Measurements from ENCODE around the gene RAB3GAP2. TPM values are rescaled to one million over a fixed set of nuclear protein-coding genes. Genes with fewer than 3 reads are reported as not detected.
"Not testable (repeated sequence)": the region's sequence is repeated elsewhere in the genome, so short reads cannot be mapped to it uniquely, and the experiment has no call there.

The RAB3GAP2 gene
- polyA plus RNA-seq, 3 donors = 30.7 to 36.0 (median 31.7) TPM

DNA sequence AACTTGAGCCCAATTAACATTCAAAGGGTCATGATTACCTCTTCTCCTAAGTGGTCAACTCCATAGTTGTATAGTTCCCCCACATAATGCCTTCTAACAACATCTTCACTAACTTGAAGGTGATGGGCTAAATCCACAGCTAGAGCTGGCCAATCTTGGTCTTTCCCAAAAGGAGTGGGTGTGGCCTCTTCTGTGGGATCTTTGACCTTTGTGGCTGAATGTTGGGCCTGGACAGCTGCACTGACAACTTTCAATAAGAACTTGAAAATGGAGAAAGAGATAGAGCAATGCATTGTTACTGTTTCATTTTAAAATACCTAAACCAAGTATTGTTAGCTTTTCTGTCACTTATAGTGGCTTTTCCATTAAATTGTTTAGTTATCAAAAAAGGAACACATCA, 119.1 kb downstream of the RAB3GAP2 start:
- no peak for DNase-seq (ENCODE audit: low read depth in 3 of 3, low spot score in 2 of 3)

DNA sequence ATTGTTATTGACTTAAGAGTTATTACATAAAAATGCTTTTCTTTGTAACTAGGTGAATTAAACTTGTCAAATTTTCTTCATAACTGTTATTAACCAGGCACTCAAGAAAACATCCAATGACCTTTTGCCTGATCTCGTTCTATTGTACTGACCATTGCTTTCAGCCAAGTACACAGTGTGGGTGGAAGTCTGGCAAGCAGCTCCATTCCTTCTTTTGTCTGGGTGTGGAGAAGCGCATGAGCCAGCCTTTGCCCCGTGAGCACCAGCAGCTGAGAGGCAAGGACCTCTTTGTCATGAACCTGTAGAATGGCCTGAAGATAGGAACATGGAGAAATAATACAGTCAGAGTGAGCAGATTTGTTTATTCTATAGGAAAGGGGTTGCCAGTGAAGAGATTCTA, 120.8 kb downstream of the RAB3GAP2 start:
- DNase-seq (ENCODE audit: low read depth in 3 of 3, low spot score in 2 of 3) = no peak

DNA sequence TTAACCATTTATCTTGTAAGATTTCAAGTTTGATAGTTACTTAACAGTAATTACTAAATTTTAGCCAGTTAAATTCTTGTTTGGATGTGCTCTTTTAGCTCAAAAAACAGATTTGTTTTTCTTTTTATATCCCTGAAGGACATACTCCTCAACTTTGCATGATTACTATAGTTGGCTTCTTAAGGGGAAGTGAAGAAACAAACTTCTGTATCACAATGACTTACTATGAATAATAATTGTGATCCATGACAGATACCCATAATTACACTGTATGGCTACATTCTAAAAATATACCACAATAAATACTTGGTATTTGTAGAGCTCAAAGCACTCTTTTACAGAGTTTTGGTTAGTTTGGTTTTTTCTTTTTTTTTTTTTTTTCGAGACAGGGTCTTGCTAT, 122.5 kb downstream of the RAB3GAP2 start:
- DNase-seq (ENCODE audit: low read depth in 3 of 3, low spot score in 2 of 3) = no peak

DNA sequence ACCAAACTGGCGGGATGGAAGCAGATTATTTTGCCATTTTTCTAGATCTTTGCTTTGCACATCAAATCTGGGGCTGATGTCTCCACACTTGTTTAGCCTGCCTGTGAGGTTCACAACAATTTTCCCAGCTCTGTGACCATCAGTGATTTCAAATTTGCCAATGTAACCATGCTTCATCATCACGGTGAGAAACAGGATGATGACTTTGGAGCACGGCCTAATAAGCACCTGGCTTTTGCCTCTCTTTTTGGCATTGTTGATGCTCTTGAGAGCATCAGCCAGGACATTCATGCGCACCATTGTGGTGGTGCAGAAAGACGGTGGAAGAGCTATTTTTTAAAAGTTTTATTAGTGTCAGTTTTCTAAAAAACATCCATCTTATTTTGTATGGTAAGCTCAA, 128.2 kb downstream of the RAB3GAP2 start:
- no peak for DNase-seq (ENCODE audit: low read depth in 3 of 3, low spot score in 2 of 3)

DNA sequence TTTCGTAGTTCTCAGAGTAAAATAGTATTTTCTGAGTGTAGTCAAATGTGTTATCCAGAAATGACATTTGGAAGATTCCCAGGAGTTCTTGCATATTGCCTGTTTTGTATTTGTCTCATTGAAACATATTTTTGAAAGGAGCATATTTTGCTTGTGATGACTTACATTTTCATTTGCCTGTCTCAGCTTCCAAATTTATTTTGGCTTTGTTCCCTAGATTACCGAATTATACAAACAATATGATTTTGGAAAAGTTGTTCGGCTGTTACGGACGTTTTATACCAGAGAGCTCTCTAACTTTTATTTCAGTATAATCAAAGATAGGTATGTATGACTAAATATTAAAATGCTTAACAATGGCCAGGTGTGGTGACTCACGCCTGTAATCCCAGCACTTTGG, 132.3 kb downstream of the RAB3GAP2 start:
- no peak for DNase-seq (ENCODE audit: low read depth in 3 of 3, low spot score in 2 of 3)

DNA sequence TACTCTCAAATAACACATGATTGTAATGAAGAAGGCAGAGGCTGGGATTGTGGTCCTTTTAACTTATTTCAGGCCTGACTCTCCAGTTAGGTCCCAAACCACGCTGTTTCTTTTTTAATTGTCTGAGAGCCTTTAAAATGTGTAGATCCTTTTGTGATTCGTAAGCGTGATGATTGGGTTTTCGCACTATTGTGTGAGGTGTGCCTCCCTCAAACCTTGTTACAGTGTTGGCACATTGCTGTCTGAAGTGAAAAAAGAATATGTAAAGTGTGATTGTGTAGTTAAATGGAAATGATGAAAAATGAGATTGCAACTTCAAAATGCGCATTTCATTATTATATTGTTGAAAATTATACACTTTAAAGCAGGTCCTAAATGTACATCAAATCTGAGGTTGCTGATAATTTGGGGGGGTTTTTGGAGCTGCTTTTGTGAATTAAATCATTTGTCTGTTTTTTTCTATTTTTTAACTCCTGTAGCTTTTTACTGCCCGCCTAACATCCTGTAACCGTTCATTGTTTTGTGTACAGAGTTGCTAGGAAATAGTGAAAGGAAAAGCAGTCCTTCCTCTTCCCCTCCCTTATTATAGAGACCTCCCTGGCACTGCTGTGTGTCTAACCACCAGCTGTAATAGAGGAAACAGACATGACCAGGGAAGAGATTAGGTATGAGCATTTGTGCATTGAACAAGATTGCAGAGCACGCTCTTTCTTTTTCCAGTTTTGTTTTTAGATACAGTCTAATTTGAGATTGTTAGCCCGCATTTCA, 135.1 kb downstream of the RAB3GAP2 start:
- DNase-seq (ENCODE audit: low read depth in 3 of 3, low spot score in 2 of 3) = no peak

DNA sequence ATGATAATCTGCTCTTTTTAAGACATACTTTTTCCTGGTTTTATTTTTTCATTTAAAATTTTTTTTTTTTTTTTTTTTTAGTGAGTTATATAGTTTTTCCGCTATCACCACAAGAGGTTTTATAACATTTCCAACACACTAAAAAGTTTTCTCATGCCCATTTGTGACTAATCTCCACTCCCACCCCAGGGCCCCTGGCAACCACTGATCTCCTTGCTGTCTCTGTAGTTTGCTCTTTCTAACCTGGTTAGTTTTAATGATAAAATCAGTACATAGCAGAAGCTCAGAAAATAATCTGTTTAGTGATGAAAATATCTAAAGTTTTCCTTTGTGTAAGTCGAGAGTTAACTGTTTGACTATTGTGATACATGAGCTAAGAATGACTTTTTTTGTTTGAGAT, 136.5 kb downstream of the RAB3GAP2 start:
- DNase-seq (ENCODE audit: low read depth in 3 of 3, low spot score in 2 of 3) = no peak

DNA sequence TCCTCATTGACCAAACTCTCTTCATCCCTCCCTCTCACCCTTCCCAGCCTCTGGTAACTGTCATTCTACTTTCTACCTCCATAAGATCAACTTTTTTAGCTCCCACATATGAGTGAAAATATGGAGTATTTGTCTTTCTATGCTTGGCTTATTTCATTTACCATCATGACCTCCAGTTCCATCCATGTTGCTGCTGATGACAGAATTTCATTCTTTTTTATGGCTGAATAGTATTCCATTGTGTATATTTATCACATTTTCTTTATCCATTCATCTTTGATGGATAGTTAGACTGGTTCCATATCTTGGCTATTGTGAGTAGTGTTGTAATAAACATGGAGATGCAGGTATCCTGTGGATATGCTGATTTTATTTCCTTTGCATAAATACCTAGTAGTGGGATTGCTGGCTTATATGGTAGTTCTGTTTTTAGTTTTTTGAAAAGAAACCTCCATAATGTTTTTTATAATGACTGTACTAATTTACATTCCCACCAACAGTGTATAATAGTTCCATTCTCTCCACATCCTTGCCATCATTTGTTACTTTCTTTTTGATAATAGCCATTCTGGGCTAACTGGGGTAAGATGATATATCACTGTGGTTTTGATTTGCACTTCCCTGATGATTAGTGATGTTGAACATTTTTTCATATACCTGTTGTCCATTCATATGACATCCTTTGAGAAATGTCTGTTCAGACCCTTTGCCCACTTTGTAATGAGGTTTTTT, 142.6 kb downstream of the RAB3GAP2 start:
- no peak for DNase-seq (ENCODE audit: low read depth in 3 of 3, low spot score in 2 of 3)

DNA sequence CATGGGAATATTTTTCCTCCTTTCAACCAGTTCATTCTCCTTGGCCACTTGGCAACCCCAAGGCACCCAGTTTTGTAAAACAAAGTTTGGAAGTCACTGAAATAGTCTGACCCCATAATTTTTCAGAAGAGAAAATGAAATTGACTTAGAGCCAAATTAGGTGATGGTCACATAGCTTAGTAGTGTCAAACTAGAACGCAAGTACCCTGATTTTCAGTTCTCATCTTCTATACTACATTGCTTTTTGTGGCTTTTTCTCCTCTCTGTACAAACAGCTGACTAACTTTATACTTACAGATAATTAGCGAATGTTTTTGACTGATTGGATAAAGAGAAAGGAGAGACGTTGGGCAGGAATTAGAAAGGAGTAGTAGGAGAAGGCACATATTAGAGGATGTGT, 145.2 kb downstream of the RAB3GAP2 start:
- DNase-seq (ENCODE audit: low read depth in 3 of 3, low spot score in 2 of 3) = no peak

DNA sequence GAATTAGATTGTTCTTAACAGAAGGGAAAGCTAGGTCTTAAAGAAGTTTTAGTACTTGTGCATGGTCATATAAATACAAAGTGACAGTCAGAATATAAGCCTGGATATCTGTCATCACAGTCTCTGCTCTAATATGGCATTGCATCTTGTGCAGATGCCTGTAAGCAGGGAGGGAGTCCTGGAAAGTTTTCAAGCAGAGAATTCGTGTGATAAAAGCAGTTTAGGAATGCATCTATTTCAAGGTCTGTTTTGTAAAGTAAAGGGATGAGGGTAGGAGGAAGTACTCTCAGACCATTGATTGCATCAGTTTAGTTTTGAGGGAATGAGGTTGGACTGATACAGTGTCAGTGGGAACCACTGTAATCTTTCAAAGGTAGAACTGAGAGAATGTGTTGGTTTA, 147.7 kb downstream of the RAB3GAP2 start:
- no peak for DNase-seq (ENCODE audit: low read depth in 3 of 3, low spot score in 2 of 3)

DNA sequence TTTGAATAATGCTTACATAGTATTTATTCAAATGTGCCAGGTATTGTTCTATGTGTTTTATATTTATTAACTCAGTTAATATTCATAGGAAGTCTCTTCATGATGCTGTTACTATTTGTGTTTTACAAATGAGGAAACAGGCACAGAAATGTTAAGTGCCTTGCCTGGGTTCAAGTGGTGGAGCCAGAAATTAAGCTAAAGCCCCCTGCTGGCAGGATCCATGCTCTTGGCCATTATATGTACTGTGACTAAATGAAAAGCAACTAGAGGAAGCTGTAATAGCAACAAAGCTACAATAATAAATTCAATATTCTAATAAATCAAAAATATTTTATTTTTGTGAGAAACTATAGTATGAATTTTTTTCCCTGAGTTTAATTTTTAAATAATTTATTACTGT, 148.4 kb downstream of the RAB3GAP2 start:
- DNase-seq (ENCODE audit: low read depth in 3 of 3, low spot score in 2 of 3) = no peak

DNA sequence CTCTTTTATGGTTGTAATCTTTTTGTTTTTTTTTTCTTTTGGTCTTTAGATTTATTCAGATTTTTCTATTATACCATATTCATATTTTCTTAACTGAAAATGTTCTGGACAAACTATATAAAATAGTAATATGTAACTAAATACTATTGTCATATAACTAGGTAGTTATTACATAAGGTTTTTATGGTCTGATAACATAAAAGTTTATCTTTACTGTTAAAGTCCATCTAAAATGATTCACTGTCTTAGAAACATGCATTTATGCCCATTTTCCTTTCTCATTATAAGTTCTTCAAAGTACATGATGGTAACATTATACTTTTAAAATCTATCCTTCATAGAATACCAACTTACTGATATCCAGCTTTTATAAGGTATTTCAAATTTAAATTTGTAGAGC, 149.2 kb downstream of the RAB3GAP2 start:
- DNase-seq (ENCODE audit: low read depth in 3 of 3, low spot score in 2 of 3) = no peak

DNA sequence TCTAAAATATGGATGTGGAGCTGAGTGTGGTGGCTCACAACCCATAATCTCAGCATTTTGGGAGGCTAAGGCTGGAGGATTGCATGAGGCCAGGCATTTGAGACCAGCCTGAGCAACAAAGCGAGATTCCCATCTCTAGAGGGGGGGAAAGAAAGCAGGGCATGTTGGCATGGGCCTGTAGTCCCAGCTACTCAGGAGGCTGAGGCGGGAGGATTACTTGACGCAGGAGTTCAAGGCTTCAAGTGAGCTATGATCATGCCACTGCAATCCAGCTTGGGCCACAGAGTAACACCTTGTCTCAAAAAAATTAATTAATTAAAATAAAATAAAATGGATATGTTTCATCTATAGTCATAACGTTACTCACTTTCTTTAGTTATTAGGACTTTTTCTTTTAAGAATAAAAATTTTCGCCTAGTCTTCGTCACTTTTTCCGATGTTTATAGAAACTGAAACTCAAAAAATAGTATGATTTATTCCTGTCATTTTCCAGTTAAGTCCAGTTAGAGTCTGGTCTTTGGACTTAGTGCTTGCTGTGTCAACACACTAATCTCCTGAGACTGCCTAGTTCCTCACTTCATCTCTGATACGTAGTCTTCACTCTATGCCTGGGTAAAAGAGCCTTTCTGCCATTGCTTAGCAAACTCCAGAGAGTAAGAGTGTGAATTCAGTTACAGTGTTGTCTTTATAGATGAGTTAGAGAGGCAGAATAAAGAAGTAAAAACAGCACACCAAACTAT, 150.3 kb downstream of the RAB3GAP2 start:
- DNase-seq (ENCODE audit: low read depth in 3 of 3, low spot score in 2 of 3) = no peak

DNA sequence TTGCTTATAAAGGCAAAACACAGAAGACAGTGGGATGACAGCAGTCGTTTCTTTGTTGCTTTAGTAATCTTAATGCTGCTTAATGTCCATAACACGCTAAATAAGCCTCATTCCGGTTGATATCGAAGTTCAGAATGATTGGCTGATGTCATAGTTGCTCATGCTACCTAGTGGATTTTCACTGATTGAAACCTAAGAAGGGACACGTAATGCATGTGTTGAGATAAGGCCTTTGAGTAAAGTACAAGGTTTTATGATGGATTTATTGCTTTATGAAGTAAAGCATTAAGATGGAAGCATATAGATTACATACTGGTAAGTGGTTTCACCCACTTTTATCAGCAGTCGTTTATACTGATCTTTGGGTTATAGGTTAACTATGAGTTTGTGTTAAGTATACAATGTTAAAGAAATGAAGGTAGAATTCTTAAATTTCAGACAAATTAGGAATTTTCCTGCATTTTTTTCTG, 153.2 kb downstream of the RAB3GAP2 start:
- no peak for DNase-seq (ENCODE audit: low read depth in 3 of 3, low spot score in 2 of 3)

DNA sequence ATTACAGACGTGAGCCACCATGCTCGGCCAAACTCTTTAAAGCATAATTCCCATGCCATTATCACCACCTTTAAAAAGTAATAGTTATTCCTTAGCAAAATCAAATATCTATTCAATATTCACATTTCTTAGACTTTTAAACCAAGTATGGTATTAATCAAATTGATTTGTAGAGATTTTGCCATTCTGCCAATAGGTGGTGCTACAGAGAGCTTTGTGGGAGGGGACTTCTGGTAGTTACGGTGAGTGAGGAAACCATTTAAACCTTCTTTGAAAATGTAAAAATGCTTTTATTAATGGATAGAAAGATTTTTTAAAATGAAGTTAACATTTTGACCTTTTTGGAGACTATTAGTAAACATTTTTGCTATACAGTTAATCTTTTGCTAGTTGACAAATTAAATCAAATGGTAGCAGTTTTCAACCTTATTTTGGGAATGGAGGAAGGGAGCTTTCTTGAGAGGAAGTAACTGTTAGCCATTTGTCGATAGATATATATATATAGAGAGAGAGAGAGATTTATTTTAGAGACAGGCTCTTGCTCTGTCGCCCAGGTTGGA, 159.0 kb downstream of the RAB3GAP2 start:
- DNase-seq (ENCODE audit: low read depth in 3 of 3, low spot score in 2 of 3) = no peak

DNA sequence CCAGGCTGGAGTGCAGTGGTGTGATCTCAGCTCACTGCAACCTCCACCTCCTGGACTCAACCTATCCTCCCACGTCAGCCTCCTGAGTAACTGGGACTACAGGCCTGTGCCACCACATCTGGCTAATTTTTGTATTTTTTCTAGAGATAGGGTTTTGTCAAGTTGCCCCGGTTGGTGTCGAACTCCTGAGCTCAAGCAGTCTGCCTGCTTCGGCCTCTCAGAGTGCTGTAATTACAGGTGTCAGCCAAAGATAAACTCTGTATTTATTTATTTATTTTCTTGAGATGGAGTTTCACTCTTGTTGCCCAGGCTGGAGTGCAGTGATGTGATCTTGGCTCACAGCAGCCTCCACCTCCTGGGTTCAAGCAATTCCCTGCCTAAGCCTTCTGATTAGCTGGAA, 159.7 kb downstream of the RAB3GAP2 start:
- DNase-seq (ENCODE audit: low read depth in 3 of 3, low spot score in 2 of 3) = not testable (repeated sequence)

DNA sequence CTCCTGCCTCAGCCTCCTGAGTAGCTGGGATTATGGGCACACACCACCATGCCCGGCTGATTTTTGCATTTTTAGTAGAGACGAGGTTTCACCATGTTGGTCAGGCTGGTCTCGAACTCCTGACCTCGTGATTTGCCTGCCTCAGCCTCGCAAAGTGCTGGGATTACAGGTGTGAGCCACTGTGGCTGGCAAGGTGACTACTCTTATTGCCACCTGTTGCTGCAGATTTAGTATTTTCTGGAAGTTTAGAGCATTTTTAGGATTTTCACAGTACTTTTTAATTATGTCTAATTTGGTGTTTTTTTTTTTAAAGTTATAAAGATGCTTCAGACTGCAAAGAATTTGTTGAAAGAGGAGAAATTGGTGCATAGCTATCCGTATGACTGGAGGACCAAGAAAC, 161.8 kb downstream of the RAB3GAP2 start:
- not testable (repeated sequence) for DNase-seq (ENCODE audit: low read depth in 3 of 3, low spot score in 2 of 3)

DNA sequence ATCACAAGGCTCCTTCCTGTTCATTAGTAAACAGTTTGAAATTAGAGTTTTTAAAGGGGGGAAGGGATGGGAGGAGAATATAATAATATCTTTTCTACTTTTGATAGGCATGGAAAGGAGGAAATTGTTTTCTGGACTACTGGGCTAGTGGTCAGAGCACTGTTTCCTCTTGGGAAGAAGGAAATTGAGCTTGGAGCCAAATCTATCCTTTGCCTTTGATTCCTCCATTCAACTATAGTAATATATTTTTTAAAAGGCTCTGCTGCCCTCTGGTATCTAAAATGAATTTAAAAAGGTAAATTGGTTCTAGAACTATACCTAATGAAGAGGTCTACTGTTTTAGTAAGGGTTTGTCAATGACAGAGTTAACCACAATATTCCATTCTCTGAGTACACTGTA, 172.4 kb downstream of the RAB3GAP2 start:
- DNase-seq (ENCODE audit: low read depth in 3 of 3, low spot score in 2 of 3) = no peak
